H9 (cell line): ENCODE results near the gene DXO. TPM values are rescaled to one million over a fixed set of nuclear protein-coding genes. Genes with fewer than 3 reads are reported as not detected.

ENCODE experiments used
- DNase-seq: peaks from one replicate; pipeline ENCODE4 v3.0.0-alpha.2; 2017
- H2AFZ ChIP-seq: one replicate; pipeline ENCODE4 v1.6.1; 2013; ENCODE audit warnings: mild to moderate bottlenecking, low read length, control low read depth, moderate library complexity
- H2AK5ac ChIP-seq: 2 replicates; pipeline ENCODE4 v1.6.1; 2013; ENCODE audit warnings: low read length, control low read depth, mixed read lengths; ENCODE audit not compliant: insufficient read length
- H2BK120ac ChIP-seq: one replicate; pipeline ENCODE4 v1.6.1; 2013; ENCODE audit warnings: low read depth, mild to moderate bottlenecking, low read length, control low read depth, inconsistent platforms; ENCODE audit not compliant: poor library complexity, severe bottlenecking
- H2BK12ac ChIP-seq: 2 replicates; pipeline ENCODE4 v1.6.1; 2013; ENCODE audit warnings: low read length, control low read depth, mixed read lengths, low read depth; ENCODE audit not compliant: insufficient read length
- H2BK15ac ChIP-seq: 2 replicates; pipeline ENCODE4 v1.6.1; 2013; ENCODE audit warnings: low read depth, low read length, control low read depth
- H2BK20ac ChIP-seq: one replicate; pipeline ENCODE4 v1.6.1; 2013; ENCODE audit warnings: low read depth, mild to moderate bottlenecking, low read length, control low read depth, inconsistent platforms; ENCODE audit not compliant: poor library complexity, severe bottlenecking
- H2BK5ac ChIP-seq: 2 replicates; pipeline ENCODE4 v1.6.1; 2013; ENCODE audit warnings: low read length, control low read depth, mixed read lengths; ENCODE audit not compliant: insufficient read length
- H3K14ac ChIP-seq: 2 replicates; pipeline ENCODE4 v1.6.1; 2013; ENCODE audit warnings: low read length, control low read depth; ENCODE audit not compliant: insufficient read depth
- H3K18ac ChIP-seq: 2 replicates; pipeline ENCODE4 v1.6.1; 2013; ENCODE audit warnings: low read depth, mild to moderate bottlenecking, mixed read lengths, low read length, control low read depth; ENCODE audit not compliant: insufficient read length
- H3K23ac ChIP-seq: 2 replicates; pipeline ENCODE4 v1.6.1; 2013; ENCODE audit warnings: low read length, control low read depth, mixed read lengths, low read depth; ENCODE audit not compliant: insufficient read length
- H3K23me2 ChIP-seq: 2 replicates; pipeline ENCODE4 v1.6.1; 2013; ENCODE audit warnings: low read depth, mild to moderate bottlenecking, mixed read lengths, low read length, control low read depth; ENCODE audit not compliant: insufficient read length, poor library complexity, severe bottlenecking
- H3K27ac ChIP-seq: 2 replicates; pipeline ENCODE4 v1.5.1; 2013; ENCODE audit warnings: low read length, control low read depth, mixed read lengths, low read depth; ENCODE audit not compliant: insufficient read length
- H3K27me3 ChIP-seq: 2 replicates; pipeline ENCODE4 v1.6.1; 2013; ENCODE audit warnings: low read length, control low read depth, inconsistent platforms; ENCODE audit not compliant: insufficient read depth
- H3K4ac ChIP-seq: 2 replicates; pipeline ENCODE4 v1.6.1; 2013; ENCODE audit warnings: low read depth, mild to moderate bottlenecking, control low read depth, inconsistent platforms, low read length, moderate library complexity
- H3K4me1 ChIP-seq: 2 replicates; pipeline ENCODE4 v1.6.1; 2013; ENCODE audit warnings: low read length, control low read depth, inconsistent platforms; ENCODE audit not compliant: insufficient read depth
- H3K4me2 ChIP-seq: 2 replicates; pipeline ENCODE4 v1.6.1; 2013; ENCODE audit warnings: low read length, control low read depth, mixed read lengths; ENCODE audit not compliant: insufficient read length, insufficient read depth
- H3K56ac ChIP-seq: 2 replicates; pipeline ENCODE4 v1.6.1; 2013; ENCODE audit warnings: low read depth, mild to moderate bottlenecking, mixed read lengths, low read length, control low read depth; ENCODE audit not compliant: insufficient read length
- H3K79me1 ChIP-seq: 2 replicates; pipeline ENCODE4 v1.6.1; 2013; ENCODE audit warnings: low read depth, mild to moderate bottlenecking, moderate library complexity, low read length, control low read depth, inconsistent platforms; ENCODE audit not compliant: insufficient read depth, poor library complexity, severe bottlenecking
- H3K79me2 ChIP-seq: 2 replicates; pipeline ENCODE4 v1.6.1; 2013; ENCODE audit warnings: low read length, control low read depth, inconsistent platforms; ENCODE audit not compliant: insufficient read depth
- H3K9ac ChIP-seq: 2 replicates; pipeline ENCODE4 v1.6.1; 2013; ENCODE audit warnings: low read length, control low read depth, mixed read lengths; ENCODE audit not compliant: insufficient read length; ENCODE audit errors: extremely low read depth
- H3K9me3 ChIP-seq: one replicate; pipeline ENCODE4 v1.6.1; 2013; ENCODE audit warnings: low read depth, low read length, inconsistent platforms; ENCODE audit not compliant: control insufficient read depth
- H3T11ph ChIP-seq: one replicate; pipeline ENCODE4 v1.6.1; 2013; ENCODE audit warnings: mild to moderate bottlenecking, low read length, control low read depth, inconsistent platforms
- H4K20me1 ChIP-seq: one replicate; pipeline ENCODE4 v1.6.1; 2013; ENCODE audit not compliant: control insufficient read depth, insufficient read length, insufficient read depth
- H4K5ac ChIP-seq: 2 replicates; pipeline ENCODE4 v1.6.1; 2013; ENCODE audit warnings: low read depth, mild to moderate bottlenecking, mixed read lengths, low read length, control low read depth; ENCODE audit not compliant: insufficient read length
- H4K8ac ChIP-seq: replicated peaks from 2 replicates; pipeline ENCODE4 v1.6.1; 2013; ENCODE audit warnings: low read length, control low read depth, mixed read lengths, low read depth; ENCODE audit not compliant: insufficient read length
- H4K91ac ChIP-seq: 2 replicates; pipeline ENCODE4 v1.6.1; 2013; ENCODE audit warnings: low read depth, mild to moderate bottlenecking, moderate library complexity, mixed read lengths, low read length, control low read depth; ENCODE audit not compliant: insufficient read length
- H3K27ac Mint-ChIP-seq, 3 experiments: 2 replicates in 2 of 3; 3 replicates in 1 of 3; pipeline ENCODE4 v1.8.0; 2020 to 2021; ENCODE audit warnings: mixed read lengths in 3 of 3, mild to moderate bottlenecking in 1 of 3, moderate library complexity in 1 of 3
- H3K27me3 Mint-ChIP-seq: 2 replicates; pipeline ENCODE4 v1.8.0; 2021; ENCODE audit warnings: low read depth, mild to moderate bottlenecking, moderate library complexity, mixed read lengths
- H3K36me3 Mint-ChIP-seq, 3 experiments: 2 replicates in 2 of 3; 3 replicates in 1 of 3; pipeline ENCODE4 v1.8.0; 2020 to 2021; ENCODE audit warnings: low read depth in 3 of 3, mixed read lengths in 3 of 3; ENCODE audit not compliant: insufficient read depth in 1 of 3
- H3K4me1 Mint-ChIP-seq, 2 experiments: 2 replicates each; pipeline ENCODE4 v1.8.0; 2020; ENCODE audit warnings: mixed read lengths in 2 of 2
- H3K4me3 Mint-ChIP-seq, 2 experiments: 2 replicates in 1 of 2; 3 replicates in 1 of 2; pipeline ENCODE4 v1.8.0; 2020 to 2021; ENCODE audit warnings: mild to moderate bottlenecking in 2 of 2, mixed read lengths in 2 of 2, moderate library complexity in 1 of 2
- H3K9me3 Mint-ChIP-seq, 2 experiments: 2 replicates in 1 of 2; 3 replicates in 1 of 2; pipeline ENCODE4 v1.8.0; 2020; ENCODE audit warnings: mild to moderate bottlenecking in 2 of 2, mixed read lengths in 2 of 2, moderate library complexity in 1 of 2
- CTCF ChIP-seq: fragments of 200-600 bp; sonication (generic); conservative IDR thresholded peaks from 3 replicates; pipeline ENCODE4 v1.8.0; 2021; ENCODE audit warnings: antibody characterized with exemption, mild to moderate bottlenecking
- WGBS: extraction: QIAGEN DNeasy Blood & Tissue Kit; methylation state at CpG from one replicate; pipeline ENCODE4 v1.1.7; 2013; ENCODE audit warnings: missing lambda C conversion rate, low lambda C conversion rate, mixed read lengths; ENCODE audit not compliant: insufficient read length; ENCODE audit errors: extremely low coverage; 5-methylcytosine and 5-hydroxymethylcytosine counted together
- total RNA-seq: library from RNA; stranded (reverse); gene quantifications from 2 replicates; pipeline ENCODE4 v1.2.1, GENCODE V29; 2021

DXO gene
- total RNA-seq, 1 experiment from 2014 or later, result 21.6 TPM

- Histone ChIP-seq H3K56ac (no peak overlapping the region), H3T11ph (no peak overlapping the region), H3K4ac (no peak overlapping the region), H4K8ac (no peak overlapping the region), H3K23me2 (no peaks in the 10 kb centered on the region), H3K9ac (no peak overlapping the region), H4K5ac (no peak overlapping the region), H3K4me2 (no peak overlapping the region), H4K20me1 (no peaks in the 10 kb centered on the region), H2BK120ac (no peak overlapping the region), H3K18ac (no peak overlapping the region), H3K27me3 (no peaks in the 10 kb centered on the region), H2AK5ac (no peak overlapping the region), H2BK20ac (no peak overlapping the region), H2AFZ (no peak overlapping the region), H2BK15ac (no peak overlapping the region), H3K4me1 (no peaks in the 10 kb centered on the region), H3K9me3 (no peaks in the 10 kb centered on the region), H3K14ac (no peak overlapping the region), H2BK5ac (no peak overlapping the region), H2BK12ac (no peak overlapping the region), H3K79me1 (no peaks in the 10 kb centered on the region), H3K27ac (no peak overlapping the region), H3K79me2 (no peaks in the 10 kb centered on the region), H4K91ac (no peak overlapping the region), H3K23ac (no peak overlapping the region)
- DNase-seq, result no peak
- TF ChIP-seq CTCF, result no peak
- no CpG with 5 or more reads among the region's 3 CpGs for WGBS
- Mint-ChIP-seq H3K4me3 (no peak overlapping the region), H3K4me1 (peaks cover 0 to 4% of the 10 kb centered on the region in 2 experiments; a peak in 2 of 4 replicates), H3K36me3 (peaks cover 13 to 27% (median 23%) of the 10 kb centered on the region in 3 experiments), H3K27me3 (no peaks in the 10 kb centered on the region), H3K9me3 (peaks cover 6 to 10% of the 10 kb centered on the region in 2 experiments), H3K27ac (no peak overlapping the region)
Measured at GRCh38 chr6:31979238-31979898, 7.4 kb upstream of the DXO start.
